Retina (tissue), 1 donor: ENCODE results near the gene P2RX5.
"Not testable (repeated sequence)": the region's sequence is repeated elsewhere in the genome, so short reads cannot be mapped to it uniquely, and the experiment has no call there.

Experiments used
- DNase-seq: peaks from one replicate; pipeline ENCODE4 v3.0.0-alpha.2; 2016

The P2RX5 gene

DNA sequence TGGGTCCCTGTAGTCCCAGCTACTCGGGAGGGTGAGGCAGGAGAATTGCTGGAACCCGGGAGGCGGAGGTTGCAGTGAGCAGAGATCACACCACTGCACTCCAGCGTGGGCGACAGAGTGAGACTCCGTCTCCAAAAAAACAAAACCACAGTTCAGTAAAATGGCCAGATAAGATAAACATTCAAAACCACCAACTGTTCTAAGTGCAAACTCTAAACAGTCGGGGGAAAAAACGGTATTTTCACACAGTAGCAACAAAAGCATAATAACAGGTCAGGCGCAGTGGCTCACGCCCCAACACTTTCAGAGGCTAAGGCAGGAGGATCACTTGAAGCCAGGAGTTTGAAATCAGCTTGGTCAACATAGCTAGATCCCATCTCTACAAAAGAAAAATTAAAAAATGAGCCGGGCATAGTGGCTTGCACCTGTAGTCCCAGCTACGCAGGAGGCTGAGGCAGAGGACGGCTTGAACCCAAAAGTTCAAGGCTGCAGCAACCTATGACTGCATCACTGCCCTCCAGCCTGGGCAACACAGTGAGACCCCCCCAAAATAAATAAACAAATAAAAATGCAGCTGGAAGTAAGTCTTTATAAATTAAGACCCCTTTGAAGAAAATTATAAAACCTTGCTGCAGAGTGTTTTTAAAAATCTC lies 17.0 kb upstream of the P2RX5 start:
- DNase-seq, result no peak

GRCh38 chr17:3710951-3711383 lies 15.0 kb upstream of the P2RX5 start:
- no peak for DNase-seq

GRCh38 chr17:3708366-3708765 lies 12.4 kb upstream of the P2RX5 start:
- no peak for DNase-seq

GRCh38 chr17:3705718-3705984 lies 9.7 kb upstream of the P2RX5 start:
- DNase-seq, result not testable (repeated sequence)

DNA sequence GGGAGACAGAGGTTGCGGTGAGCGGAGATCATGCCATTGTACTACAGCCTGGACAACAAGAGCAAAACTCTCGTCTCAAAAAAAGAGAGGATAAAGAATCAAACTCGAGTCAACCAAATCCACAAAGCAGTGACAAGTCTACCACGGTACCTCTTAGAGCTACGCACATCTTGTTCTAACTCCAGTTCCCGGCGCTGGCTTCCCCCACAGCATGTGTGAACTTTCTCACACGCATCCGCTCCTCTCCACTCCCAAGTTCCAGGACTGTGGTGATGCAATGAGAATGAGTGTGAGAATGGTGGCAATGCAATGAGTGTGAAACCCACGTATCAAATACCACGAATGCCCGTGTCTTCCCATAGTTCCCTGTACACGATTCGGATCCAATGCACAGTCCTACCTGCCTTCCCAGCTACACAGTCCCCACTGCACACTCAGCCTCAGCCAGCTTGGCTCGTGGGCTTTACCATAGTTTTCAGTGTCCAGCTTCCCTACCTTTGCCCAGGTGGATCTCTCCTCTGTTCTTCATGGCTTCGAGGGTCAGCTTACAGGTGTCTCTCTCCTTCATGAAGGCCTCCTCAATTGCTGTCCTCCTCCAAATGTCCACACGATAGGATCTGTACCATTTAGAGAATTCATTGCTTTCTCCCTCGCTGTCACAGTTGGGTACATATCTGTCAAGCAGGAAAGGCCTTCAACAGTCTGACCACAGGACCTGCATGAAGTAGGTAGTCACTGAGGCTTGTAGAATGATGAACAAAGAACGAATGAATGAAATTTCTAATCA lies 9.2 kb upstream of the P2RX5 start:
- DNase-seq, result no peak

- DNase-seq, result not testable (repeated sequence)
Observed at GRCh38 chr17:3702041-3702539, 6.1 kb upstream of the P2RX5 start.

GRCh38 chr17:3699951-3700350 lies 4.0 kb upstream of the P2RX5 start:
- no peak for DNase-seq

- DNase-seq, result no peak
Observed at GRCh38 chr17:3698139-3698538, 2.2 kb upstream of the P2RX5 start.

DNA sequence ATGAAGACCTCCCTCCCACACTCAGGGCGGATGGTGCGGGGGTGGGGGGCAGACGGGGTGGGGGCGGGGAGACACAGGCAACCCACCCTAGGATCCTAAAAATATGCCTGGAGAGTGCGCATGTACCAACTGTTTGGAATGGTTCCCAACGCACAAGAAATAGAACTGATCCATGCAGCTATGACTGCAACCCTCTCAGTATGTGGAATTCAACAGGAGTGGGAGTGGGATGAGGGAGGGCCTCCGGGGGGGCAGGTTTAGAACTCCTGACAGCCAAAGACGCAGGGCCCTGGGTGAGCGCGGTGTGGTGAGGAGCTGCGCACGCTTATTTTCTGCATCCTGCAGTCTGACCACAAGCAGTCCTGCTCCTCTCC lies 1.1 kb upstream of the P2RX5 start:
- no peak for DNase-seq

GRCh38 chr17:3695129-3695722 lies 729 bp downstream of the P2RX5 start:
- peak; percentile 50 for DNase-seq

GRCh38 chr17:3693829-3694231 lies 2.1 kb downstream of the P2RX5 start:
- DNase-seq, result no peak

- DNase-seq, result no peak
Observed at GRCh38 chr17:3693141-3693540, 2.8 kb downstream of the P2RX5 start.

DNA sequence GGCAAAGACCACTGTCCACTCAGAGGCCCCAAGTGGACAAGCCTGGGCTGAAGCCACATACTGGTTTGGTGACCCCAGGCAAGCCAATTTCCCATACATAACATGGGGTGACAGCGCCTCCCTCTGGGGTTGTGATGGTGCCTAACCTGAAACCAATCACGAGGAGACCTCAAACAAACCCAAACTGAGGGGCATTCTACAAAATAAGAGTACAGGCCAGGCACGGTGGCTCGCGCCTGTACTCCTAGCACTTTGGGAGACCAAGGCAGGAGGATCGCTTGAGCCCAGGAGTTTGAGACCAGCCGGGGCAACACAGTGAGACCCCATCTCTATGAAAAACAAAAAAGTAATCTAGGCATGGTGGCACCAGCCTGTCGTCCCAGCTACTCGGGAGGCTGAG lies 3.6 kb downstream of the P2RX5 start:
- DNase-seq, result no peak

GRCh38 chr17:3691617-3692067 lies 4.3 kb downstream of the P2RX5 start:
- no peak for DNase-seq

GRCh38 chr17:3690094-3690715 lies 5.8 kb downstream of the P2RX5 start:
- DNase-seq, result no peak

- DNase-seq, result no peak
Observed at GRCh38 chr17:3689262-3690093, 6.5 kb downstream of the P2RX5 start.

- no peak for DNase-seq
Observed at GRCh38 chr17:3688852-3689261, 7.1 kb downstream of the P2RX5 start.

DNA sequence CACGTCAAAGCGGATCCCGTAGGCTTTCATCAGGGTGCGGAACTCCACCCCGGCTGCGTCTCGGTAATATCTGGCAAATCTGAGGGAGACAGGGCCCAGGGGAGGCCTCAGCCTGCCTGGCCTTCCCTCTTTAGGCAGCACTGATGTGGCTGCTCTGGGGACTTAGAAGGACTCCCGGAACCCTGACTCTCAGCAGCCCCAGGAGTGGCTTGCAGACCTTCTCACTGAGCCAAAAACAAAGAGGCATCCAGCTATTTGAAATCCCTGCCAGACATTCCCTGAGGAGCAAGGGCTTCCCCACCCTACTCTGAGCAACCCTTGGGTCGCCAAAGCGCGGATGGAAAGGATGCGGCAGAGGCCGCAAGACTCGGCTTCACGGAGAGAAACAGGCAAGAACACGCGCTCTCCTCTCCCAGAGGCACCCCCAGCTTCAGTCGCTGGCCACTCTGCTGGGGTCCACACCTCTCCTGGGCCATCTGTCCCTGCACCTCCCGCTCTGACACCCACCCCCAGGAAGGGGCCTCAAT lies 7.9 kb downstream of the P2RX5 start:
- DNase-seq, result peak; percentile 54

GRCh38 chr17:3685174-3685573 lies 10.8 kb downstream of the P2RX5 start:
- no peak for DNase-seq

GRCh38 chr17:3683054-3683511 lies 12.9 kb downstream of the P2RX5 start:
- DNase-seq, result peak; percentile 44

GRCh38 chr17:3682033-3682432 lies 13.9 kb downstream of the P2RX5 start:
- no peak for DNase-seq

DNA sequence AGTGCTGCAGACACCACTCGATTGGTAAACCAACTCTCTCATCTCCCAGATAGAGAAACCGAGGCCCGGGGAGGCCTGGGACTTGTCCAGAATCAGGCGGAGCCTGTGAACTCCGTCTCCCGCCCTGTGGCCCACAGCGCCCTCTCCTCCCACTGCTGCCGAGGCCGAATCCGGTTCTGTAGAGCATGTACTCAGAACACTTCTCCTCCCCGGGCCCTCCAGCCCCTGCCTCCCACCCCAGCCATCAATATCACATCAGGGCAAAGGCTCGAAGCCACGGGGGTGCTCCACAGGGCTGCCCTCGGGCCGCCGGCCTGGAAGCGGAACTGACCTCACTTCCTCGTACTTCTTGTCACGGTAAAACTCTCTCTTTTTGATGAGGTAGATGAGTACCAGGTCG lies 14.4 kb downstream of the P2RX5 start:
- no peak for DNase-seq
